NCI-H2029 treated with DMSO at 0.1 percent for 48 hours (cell line): ENCODE measurements around the gene JTB.
"Not testable (repeated sequence)": the region's sequence is repeated elsewhere in the genome, so short reads cannot be mapped to it uniquely, and the experiment has no call there.

ENCODE experiments used
- DNase-seq: peaks from one replicate; lab custom pipeline; 2025; lab: John Stamatoyannopoulos, UW

Gene JTB

DNA sequence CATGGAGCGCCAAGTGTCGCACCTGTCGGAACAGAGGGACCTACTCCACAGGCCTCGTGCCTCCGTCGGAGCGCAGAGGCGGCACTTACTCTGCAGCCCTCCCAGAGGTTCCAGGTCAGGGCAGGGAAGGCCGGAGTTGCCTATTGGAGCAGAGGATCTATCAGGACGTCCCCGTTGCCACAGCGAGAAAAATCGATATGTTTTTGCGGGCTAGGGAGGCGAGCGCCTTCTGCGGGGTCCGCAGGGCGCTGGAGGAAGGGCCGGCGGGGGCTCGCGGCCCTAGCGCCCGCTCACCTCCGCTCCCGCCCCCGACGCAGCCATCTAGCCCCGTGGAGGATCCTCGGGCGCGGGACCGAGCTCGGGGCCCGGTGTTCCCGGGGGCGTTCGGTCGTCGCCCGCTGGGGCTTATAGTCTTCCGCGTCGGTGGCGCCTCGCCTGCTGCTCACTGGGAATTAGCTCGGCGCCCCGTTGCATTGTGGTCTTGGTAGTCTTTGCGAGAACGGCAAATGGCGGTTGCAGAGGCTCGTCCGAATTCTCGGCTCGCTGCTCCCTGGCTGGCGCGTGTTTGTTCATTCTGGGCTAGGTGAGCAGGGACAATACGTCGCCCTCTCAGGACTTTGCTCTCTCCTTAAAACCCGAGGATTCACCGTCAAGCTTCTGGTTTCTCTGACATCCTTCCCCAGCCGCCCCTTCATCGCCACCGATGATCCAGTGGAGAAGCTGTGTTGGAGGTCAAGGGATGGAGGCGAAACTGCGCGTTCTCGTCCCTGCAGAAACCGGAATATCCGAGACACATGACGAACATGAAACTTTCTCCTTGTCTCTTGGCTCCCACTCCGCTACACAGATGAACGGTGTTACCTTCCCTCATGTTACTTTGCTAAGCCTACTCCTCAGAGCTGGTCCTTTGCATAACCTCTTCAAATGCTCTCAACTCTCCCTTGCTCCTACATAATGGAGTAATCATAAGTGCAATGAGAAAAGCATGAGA lies at the start of gene JTB:
TSS of gene JTB (minus strand) at position 425 of the 991 bp plus-strand sequence. CDS start at position 3, 422 bp downstream.
- DNase-seq = peak; percentile 65

DNA sequence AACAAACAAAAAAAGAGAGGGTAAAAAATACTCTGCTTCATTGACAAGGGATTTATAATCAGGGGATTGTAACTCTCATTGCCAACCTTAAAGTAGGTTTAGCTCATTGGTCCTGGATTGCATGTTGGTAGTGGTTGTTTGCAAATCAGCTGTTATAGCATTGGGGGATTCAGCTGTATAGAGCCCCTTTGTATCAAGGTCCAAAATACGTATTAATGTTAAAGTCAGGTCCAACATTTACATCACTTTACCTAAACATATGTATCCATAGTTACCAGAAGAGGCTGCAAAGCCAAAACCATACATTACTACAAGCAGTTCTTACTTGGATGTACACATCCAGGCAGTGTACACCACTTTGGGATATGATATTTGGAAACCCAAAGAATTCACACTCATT lies 42.5 kb upstream of the JTB start:
- DNase-seq = no peak

DNA sequence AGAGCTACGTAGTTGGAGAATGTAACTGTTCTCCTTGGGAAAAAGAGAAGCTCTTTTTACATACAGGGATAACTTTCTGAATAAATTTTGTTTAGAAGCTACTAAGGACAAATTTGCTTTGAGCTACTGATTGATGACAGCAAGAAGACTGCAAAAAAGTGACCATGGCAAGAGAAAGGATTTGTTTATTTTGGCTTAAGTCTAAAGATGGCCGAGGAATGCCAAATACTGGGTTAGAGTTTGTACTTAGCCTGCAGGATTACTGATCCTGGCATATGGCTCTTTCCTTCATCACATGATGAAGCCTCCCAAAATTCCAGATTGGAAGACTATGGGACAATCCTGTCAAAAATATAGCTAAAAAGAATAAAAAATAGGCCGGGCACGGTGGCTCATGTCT lies 41.8 kb upstream of the JTB start:
- no peak for DNase-seq

DNA sequence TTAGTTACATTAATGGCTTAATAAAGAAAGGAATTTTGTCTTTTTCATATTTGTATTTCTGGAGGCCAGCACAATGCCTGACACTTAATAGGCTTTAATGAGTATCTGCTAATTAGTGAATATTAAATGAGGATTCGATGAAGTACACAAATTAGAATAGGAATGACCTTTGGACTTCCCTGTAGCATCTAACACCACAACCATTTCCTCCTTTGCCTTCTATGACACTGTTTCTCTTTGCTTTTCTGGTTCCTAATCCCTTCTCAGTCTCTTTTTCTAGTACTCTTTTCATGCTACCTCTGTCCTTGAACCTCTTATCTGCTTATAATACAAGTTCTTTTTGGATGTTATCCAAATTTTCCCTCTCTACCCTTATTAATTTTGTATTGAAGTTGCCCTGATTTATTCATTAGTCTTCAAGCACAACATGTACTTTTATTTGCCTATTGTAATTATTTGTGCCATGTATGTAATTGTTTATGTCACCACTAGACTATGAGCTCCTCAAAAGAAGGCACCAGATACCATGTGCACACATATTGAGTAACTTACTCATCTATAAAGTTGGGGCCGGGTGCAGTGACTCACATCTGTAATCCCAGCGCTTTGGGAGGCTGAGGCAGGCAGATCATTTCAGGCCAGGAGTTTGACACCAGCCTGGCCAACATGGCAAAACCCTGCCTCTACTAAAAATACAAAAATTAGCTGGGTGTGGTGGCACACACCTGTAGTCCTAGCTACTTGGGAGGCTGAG lies 36.9 kb upstream of the JTB start:
- no peak for DNase-seq

DNA sequence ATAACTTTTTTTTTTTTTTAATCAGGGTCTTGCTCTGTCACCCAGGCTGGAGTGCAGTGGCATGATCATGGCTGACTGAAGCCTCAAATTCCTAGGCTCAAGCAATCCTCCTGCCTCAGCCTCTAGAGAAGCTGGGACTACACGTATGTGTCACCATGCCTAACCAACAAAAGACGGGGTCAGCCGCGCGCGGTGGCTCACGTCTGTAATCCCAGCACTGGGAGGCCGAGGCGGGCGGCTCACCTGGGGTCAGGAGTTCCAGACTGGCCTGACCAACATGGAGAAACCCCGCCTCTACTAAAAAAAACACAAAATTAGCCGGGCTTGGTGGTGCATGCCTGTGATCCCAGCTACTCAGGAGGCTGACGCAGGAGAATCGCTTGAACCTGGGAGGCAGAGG lies 35.1 kb upstream of the JTB start:
- not testable (repeated sequence) for DNase-seq

DNA sequence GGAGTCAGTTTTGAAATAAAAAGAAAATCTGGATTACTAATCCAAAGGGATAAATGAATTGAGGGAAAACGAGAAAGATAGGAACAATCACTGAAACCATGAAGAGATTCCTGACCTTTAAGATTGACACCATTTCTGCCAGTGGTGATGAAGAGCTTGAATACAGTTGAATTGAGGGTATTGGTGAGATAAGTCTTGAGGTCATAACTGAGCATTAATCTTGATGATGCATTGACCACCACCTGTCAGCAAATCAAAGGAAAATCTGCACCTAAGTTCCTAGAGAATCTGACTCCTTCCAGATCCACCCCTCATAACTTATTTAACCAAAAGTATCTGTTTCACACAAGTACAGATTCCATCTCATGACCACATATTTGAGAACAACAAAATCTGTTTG lies 34.7 kb upstream of the JTB start:
- no peak for DNase-seq

DNA sequence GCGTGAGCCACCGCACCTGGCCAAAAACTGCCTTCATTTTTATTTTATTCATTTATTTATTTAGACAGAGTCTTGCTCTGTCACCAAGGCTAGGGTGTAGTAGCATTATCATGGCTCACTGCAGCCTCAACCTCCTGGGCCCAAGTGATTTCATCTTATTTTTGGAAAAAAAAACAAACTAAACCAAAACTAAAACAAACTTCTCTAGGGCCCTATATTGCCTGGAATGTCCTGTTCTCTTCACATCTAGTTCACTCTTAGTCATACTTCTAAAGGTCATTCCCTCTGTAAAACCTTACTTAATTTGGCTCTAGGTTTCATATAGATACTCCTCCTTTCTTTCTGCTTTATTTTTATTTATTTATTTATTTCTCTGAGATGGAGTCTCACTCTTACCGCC lies 28.7 kb upstream of the JTB start:
- DNase-seq = no peak

DNA sequence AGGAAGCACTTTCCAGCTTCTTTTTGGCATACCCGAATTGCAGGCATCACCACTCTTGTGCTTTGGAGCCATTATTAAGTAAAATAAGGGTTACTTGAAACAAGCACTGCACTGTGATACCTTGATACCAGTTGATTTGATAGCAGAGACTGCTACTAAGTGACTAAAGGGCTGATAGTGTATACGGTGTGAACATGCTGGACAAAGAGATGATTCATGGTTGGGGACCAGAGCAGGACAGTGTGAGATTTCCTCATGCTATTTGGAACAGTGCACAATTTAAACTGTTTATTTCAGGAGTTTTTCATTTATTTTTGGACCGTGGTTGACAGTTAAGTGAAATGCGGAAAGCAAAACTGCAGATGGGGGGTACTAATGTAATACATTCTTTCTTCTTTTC lies 22.9 kb upstream of the JTB start:
- no peak for DNase-seq

DNA sequence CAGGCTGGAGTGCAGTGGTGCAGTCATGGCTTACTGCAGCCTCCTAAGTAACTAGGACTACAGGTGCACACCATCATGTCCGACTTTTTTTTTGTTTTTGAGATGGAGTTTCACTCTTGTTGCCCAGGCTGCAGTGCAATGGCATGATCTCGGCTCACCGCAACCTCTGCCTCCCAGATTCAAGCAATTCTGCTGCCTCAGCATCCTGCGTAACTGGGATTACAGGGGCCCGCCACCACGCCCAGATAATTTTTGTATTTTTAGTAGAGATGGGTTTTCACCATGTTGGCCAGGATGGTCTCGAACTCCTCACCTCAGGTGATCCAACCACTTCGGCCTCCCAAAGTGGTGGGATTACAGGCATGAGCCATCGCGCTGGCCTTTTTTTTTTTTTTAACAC lies 19.4 kb upstream of the JTB start:
- not testable (repeated sequence) for DNase-seq

DNA sequence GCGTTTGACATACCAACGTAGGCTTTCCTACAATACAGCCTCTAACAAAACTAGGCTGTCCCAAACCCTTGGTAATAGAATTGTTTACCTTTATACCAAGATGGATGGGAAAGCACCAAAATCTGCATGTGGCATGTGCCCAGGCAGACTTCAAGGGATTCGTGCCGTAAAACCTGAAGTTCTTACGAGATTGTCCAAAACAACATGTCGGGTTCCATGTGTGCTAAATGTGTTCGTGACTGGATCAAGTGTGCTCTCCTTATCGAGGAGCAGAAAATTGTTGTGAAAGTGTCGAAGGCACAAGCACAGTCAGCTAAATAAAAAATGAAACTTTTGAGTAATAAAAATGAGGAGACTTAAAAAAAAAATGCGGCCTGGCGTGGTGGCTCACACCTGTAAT lies 18.2 kb upstream of the JTB start:
- no peak for DNase-seq

DNA sequence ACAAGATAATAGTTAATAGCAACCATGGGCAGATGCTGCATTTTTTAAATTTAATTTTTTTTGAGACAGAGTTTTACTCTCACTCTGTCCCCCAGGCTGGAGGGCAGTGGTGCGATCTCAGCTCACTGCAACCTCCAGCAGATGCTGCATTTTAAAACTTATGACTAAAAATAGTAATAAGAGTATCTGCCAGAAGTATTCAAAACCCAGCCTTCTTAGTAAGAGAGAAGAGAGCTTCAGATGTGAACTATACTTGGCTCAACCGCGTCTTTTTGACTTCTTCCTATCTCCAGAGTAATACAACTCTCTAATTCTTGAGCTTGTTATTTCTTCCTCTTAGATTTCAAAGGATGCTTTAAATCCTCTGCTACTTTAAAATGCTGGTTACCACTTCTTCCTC lies 17.7 kb upstream of the JTB start:
- no peak for DNase-seq

DNA sequence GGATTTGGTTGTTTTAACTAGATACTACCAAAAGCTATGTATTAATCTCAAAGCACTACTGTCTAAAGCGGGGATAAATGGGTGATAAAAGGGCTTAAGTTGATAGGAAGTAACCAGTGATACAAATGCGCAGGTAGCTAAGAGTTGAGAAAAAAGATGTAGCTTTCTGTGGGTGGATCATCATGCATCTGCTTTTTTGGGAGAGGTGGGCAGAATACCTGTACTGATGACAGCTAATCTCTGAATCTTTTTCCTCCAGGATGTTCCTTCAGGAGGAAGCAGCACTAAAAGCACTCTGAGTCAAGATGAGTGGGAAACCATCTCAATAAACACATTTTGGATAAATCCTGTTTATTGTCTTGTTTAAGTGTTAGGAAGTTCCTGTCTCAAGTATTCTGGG lies 14.3 kb upstream of the JTB start:
- no peak for DNase-seq

DNA sequence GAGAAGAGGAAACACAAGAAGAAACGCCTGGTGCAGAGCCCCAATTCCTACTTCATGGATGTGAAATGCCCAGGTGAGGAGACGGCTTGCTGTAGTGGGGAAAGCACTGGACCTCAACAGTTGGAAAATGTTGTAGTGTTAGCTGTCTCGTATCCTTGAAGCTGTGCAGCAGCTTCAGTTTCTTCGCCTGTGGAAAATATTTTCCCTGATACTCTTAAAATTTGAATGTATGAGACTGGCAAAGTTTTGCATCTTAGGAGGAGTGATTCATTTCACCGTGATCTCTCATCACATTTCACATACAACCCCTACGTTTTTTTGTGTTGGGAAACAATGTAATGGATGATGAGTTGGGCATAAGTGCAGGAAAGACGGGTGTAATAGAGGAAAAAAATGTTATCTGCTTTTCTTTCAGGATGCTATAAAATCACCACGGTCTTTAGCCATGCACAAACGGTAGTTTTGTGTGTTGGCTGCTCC lies 13.7 kb upstream of the JTB start:
- DNase-seq = no peak

DNA sequence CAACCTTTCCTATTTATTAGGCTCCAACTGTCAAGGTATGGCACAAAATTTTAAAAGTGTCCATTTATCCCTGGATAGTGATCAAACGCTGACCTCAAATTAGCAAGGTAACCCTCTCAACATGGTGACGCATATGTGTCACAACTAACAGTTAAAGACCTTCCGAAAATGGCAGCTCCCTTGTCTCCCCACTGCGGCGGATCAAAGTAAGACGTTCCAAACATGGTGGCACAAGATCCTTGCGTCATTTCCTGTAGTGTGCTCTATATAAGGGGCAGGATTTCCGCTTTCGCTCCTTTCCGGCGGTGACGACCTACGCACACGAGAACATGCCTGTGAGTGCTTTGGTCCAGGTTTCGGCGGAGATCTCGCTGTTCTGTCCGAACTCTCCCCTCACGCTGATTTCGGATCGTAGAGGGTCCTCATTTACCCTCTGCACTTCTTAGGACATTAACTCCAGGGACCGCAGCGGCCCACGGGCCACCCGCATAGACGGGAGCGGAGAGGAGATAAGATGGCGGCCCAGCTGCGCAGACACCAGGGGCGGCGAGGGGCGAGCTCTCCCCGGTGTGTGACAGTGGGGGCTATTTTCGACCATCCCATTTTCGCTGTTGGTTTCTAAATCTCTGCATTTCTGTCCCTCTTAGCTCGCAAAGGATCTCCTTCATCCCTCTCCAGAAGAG lies 13.1 kb upstream of the JTB start, which contains the start of gene RPS27:
TSS of gene RPS27 (plus strand) at position 295 of the 683 bp plus-strand sequence. CDS start at position 330, 35 bp downstream.
- DNase-seq = peak; percentile 98

DNA sequence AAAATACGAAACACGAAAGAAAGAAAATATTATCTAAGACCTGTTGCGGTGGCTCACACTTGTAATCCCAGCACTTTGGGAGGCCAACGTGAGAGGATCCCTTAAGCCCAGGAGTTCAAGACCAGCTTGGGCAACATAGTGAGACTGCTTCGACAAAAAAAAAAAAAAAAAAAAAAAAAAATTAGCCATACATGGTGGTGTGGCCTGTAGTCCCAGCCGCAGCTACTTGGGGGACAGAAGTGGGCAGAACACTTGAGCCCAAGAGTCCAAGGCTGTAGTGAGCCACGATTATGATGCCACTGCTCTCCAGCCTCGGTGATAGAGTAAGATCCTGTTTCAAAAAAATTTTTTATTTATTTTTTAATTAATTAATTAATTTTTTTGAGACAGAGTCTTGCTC lies 10.1 kb upstream of the JTB start:
- no peak for DNase-seq

DNA sequence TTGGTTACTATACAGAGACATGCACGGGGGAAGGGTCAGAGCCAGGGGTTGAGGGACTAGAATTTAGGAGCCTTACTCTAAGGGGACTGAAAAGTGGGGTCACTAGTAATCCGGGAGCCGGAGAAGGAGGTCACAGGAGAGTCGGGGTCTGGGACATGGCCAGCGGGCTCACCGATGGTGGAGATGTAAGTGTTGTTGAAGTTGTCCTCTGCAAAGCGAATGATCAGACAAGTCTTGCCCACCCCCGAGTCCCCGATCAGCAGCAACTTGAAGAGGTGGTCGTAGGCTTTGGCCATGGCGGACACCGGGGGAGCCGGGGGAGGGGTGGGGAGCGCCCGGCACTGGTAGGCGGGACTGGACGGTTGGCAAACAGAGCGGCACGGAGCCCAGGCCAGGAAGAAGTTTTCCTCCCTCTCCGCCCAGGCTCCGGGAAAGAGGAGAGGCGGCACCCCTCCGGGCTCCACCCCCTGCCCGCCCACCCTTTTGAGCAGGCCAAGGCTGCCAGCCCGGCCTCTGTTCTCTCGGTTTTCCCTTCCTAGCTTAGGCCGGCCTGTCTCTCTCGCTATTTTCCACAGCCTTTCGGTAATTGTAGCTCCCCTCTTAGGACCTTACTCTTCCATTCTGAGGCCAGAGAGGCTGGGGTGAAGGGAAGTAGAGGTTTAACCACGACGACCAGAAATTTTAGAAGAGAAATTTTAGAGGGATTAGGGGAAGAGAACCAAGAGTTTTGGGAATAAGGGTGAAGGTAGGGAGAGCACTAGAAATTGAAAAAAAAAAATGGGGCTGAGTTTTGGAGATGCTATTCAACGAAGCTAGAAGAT lies 8.7 kb upstream of the JTB start, which contains the start of gene RAB13:
TSS of gene RAB13 (minus strand) at position 399 of the 821 bp plus-strand sequence. CDS start at position 296, 103 bp downstream.
- DNase-seq = peak; percentile 56

DNA sequence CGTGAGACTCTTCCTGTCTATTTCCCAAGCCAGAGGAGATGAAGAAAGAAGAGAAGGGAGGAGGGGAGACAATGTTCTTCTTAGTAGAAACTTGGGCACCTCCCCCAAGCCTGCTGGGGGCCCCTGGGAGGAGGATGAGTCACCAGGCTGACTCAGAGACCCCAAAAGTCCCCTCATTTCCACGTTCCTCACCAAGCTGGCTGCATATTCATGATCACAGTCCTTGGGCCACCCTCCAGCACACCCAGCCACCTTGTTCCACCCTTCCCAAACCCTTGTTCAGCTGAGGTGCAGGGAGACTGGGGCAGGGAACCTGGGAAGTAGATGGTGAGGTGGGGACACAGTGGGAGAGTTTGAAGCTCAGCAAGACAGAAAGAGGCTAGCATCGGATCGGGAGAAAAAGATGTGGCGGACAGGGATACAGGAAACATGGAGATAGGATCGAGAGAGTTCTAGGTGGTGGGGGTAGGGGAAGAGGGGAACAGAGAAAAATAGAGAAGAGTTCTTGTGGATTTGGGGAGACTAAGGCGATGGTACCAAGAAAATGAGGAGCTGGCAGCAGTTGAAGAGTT lies 8.0 kb upstream of the JTB start:
- DNase-seq = no peak

DNA sequence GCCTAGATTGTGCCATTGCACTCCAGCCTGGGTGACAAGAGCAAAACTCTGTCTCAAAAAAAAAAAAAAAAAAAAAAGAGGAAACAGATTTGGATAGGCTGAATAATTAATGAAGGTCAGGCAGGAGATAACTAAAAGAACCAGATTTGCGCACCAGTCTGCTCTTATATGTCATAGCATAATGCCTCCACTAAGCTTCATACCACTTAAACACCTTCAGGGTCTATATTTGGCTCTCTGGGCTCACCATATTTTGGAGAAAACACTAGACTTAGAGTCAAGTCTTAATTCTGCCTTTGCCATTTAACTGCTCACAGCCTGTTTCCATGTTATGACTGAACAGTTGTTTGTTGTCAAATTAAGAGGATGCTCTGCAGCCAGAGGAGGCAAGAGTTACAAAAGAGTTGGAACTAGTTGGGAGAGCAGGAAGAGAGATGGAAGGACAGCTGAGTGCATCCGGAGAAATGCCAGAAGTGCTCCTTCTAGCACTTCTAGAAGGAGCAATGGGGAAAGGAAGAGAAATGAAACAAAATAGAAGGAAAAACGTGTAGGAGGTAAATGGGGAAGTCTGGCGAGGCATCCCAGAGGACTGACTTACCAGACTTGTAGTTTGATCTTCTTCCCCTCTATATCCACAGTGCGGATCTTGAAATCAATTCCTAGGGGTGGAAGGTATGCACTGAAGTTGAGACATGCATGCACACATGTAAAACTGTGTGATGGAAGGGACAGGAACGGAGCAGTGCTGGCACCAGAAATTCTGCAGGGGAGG lies 6.8 kb upstream of the JTB start:
- DNase-seq = no peak

DNA sequence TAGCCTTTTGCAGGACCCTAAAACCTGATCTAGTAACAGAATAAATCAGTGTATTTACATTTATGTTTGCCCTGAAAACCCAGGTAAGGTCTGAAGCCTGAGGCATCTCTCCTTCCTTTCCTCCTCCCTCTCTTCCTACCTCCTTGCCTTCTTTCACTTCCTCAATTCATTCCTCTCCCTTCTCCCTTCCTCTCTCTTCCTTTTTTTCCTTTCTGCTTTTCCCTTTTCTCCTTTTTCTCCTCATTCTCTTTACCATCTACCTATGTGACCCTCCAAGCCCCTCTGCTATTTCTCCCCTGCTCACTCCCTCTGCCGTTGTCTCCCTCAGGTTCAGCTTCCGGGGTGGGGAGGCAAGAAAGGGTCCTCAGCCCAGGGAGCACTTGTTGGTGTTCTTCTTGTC lies 4.3 kb upstream of the JTB start:
- DNase-seq = not testable (repeated sequence)

DNA sequence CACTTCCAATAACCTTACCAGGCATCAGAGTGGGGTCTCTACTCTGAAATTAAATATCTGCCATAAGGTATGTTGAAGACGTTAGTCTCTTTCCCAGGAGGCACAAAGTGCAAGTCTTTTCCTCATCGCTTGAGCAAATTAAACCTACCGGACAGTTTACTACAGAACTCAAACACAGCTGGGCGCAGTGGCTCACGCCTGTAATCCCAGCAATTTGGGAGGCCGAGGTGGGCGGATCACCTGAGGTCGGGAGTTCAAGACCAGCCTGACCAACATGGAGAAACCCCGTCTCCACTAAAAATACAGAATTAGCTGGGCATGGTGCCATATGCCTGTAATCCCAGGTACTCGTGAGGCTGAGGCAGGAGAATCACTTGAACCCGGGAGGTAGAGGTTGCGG lies 1.6 kb upstream of the JTB start:
- DNase-seq = not testable (repeated sequence)
